Metanephros (tissue), 2 donors: ENCODE measurements around the gene MCRS1. TPM values are rescaled to one million over a fixed set of nuclear protein-coding genes. Genes with fewer than 3 reads are reported as not detected.

Experiments
- small RNA-seq: library from RNA; depleted of rRNA; stranded (forward); fragments of <200 nt; gene quantifications from one replicate; pipeline ENCODE3, GENCODE V24; 2014; ENCODE audit warnings: low replicate concordance
- total RNA-seq: library from RNA; depleted of rRNA; stranded (reverse); fragments of >200 nt; gene quantifications from one replicate; pipeline ENCODE4 v1.2.3, GENCODE V29; 2014

The MCRS1 gene, protein sequence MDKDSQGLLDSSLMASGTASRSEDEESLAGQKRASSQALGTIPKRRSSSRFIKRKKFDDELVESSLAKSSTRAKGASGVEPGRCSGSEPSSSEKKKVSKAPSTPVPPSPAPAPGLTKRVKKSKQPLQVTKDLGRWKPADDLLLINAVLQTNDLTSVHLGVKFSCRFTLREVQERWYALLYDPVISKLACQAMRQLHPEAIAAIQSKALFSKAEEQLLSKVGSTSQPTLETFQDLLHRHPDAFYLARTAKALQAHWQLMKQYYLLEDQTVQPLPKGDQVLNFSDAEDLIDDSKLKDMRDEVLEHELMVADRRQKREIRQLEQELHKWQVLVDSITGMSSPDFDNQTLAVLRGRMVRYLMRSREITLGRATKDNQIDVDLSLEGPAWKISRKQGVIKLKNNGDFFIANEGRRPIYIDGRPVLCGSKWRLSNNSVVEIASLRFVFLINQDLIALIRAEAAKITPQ
- 54.4 TPM for total RNA-seq

DNA sequence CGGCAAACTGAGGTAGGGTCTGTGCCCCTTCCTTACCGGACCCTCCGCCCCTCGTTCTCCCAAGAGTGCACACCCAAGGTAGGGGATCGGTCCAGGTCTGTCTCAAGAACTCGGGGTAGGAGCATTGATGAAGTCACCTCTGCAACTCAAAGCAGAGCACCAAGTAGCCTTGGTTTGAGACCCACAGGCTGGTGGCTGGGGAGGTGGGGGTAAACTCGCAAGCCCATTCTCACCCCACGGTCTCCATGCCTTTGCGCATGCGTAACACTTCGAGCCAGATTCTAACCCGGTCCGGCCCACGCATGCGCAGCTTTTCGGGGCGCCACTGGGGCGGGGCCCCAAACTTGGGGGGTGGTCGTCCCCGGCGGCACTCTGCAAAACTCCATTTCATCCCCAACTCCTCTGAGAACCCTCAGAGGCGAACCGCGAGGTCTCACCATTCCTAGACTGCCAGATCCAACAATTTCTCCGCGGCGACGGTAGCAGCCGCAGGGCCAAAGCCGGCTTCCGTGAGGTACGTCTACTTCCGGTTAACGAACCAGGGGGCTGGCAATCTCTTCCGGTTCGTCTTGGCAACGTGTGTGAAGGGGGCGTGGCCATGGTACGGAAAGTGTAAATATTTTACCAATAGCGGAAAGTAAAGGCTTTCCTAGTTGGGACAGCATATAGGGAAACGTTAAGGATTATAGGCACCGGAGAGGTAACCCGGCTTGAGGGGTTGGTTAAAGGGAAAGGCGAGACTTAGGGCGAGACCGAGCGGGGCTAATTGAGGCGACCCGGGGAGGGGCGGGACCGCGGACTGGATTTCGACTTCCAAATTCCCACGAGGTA lies at the start of gene MCRS1:
MCRS1 (minus strand) TSS at position 532 of the 831 bp plus-strand sequence. CDS start 1,411 bp downstream, outside the sequence.

DNA sequence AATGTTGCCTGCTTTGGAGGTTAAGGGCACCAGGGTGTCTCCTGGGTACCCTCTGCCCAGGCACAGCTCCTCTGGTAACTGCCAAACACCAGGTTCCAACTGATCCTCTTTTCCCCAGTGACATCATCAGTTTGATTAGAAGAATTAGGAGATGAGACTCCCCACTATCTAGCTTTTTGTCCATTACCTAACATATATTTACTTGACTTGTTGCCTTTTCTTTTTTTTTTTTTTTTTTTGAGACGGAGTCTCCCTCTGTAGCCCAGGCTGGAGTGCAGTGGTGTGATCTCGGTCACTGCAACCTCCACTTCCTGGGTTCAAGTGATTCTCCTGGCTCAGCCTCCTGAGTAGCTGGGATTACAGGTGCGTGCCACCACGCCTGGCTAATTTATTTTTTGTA lies 37.6 kb upstream of the MCRS1 start, which contains the start of gene FAM186B:
FAM186B (minus strand) TSS at position 101 of the 400 bp plus-strand sequence. CDS start 162 bp downstream, outside the sequence.

DNA sequence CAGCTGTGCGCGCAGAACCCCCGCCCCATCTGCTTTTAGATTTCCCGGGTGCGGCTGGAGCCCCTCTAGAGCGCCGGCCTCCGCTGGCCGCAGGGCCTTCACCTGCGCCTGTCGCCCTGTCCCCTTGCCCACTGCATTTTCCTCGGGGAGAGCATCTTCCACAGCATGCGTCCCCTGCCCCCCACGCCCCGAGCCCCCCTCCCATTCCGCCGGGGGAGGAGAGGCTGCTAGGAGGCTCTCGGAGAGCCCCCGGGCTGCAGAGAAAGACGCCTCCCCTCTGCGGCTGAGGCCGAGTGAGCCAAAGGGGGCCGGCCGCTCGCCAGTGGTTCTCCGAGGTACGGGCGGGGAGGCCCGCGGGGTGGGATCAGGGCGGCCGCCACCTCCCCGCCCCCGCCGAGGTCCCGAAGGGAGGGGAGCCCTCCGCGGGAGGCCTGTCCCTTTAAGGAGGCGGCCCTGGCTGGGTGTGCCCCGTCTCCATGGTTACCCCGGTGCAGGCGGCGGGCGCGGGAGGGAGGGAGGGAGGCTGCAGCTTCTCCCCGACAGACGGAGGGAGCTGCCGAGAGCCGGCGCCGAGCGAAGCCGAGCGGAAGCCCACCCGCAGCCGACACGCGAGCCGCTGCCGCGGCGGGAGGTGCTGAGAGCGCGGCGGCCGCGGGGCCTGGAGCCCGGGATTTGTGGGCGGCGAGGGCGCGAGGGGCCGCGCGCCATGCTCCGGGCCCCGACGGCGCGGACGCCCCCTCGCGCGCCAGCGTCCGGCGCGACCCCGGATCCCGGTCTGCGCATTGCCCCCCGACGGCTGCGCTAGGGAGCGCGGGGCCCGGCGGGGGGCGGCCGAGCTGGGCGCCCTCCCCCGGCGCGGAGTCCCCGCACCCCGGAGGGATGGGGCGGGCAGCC lies 29.2 kb downstream of the MCRS1 start, which contains the start of gene KCNH3:
KCNH3 (plus strand) TSS at position 521 of the 894 bp plus-strand sequence. CDS start 387 bp downstream, outside the sequence.

Small RNAs within 50 kb of the gene (small RNA-seq; reads per million reads assigned to genes)
- gene POLR2KP1, result not detected
- gene RNU6-834P, result not detected

Other genes with a start within 250 kb of the MCRS1 start
- 13.0 TPM for gene TROAP, start 244.9 kb downstream of the MCRS1 start, total RNA-seq
- gene C1QL4, start 231.0 kb downstream of the MCRS1 start, total RNA-seq, result 1.1 TPM
- 14.1 TPM for gene DNAJC22, start 221.3 kb downstream of the MCRS1 start, total RNA-seq
- 33.9 TPM for gene SPATS2, start 200.7 kb downstream of the MCRS1 start, total RNA-seq
- gene KCNH3, start 29.1 kb downstream of the MCRS1 start, total RNA-seq, result 7.9 TPM
- 0.47 TPM for gene FAM186B, start 37.5 kb upstream of the MCRS1 start, total RNA-seq
- gene PRPF40B, start 55.4 kb upstream of the MCRS1 start, total RNA-seq, result 22.2 TPM
- 53.1 TPM for gene FMNL3, start 139.3 kb upstream of the MCRS1 start, total RNA-seq
- 437 TPM for gene TMBIM6, start 173.4 kb upstream of the MCRS1 start, total RNA-seq